ENCODE results near the gene MARK2.

DNA sequence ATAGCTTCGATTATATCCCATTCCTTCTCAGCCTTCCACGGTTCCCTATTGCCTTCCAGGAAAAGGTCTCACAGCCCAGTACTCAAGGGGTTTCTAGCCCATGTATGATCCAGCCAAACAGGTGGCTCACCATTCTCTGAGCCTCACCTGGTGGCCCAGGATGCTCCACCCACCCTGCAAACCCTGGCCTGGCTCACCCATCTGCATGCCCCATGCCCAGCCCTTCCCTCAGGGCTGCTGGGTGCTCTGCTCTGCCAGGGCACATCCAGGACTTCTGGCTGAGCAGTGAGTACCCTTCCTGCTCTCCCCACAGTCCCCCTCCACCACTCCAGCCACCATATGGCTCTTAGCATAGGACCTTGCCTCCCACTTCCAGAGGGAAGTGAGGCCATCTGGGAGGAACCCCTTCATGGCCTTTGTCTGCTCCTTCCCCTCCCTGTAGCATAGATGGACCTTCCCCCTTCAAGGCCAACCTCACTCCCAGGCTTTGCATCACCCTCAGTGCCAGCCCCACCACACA is 83.8 kb downstream of the MARK2 start:
- TF ChIP-seq, protein P1, sequence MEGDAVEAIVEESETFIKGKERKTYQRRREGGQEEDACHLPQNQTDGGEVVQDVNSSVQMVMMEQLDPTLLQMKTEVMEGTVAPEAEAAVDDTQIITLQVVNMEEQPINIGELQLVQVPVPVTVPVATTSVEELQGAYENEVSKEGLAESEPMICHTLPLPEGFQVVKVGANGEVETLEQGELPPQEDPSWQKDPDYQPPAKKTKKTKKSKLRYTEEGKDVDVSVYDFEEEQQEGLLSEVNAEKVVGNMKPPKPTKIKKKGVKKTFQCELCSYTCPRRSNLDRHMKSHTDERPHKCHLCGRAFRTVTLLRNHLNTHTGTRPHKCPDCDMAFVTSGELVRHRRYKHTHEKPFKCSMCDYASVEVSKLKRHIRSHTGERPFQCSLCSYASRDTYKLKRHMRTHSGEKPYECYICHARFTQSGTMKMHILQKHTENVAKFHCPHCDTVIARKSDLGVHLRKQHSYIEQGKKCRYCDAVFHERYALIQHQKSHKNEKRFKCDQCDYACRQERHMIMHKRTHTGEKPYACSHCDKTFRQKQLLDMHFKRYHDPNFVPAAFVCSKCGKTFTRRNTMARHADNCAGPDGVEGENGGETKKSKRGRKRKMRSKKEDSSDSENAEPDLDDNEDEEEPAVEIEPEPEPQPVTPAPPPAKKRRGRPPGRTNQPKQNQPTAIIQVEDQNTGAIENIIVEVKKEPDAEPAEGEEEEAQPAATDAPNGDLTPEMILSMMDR (IDR thresholded peaks at IDR 0.05) = no peak
- TF ChIP-seq EZH2 (IDR thresholded peaks at IDR 0.05) (no peak), EZH2phosphoT487 (IDR thresholded peaks at IDR 0.05) (no peak)
